Upper lobe of right lung (tissue), 1 donor: ENCODE data around the gene ZNF592. TPM values are rescaled to one million over a fixed set of nuclear protein-coding genes. Genes with fewer than 3 reads are reported as not detected.
"Not testable (repeated sequence)": the region's sequence is repeated elsewhere in the genome, so short reads cannot be mapped to it uniquely, and the experiment has no call there.

Experiments used
- ATAC-seq: fragments of 200-7000 bp; cut with Tn5 transposase; one replicate; pipeline ENCODE4 v1.9.1; 2020; ENCODE audit warnings: mild to moderate bottlenecking, moderate library complexity
- DNase-seq: peaks from one replicate; pipeline ENCODE4 v3.0.0-alpha.2; 2020
- H3K27ac ChIP-seq: fragments of 200-600 bp; one replicate; pipeline ENCODE4 v1.8.0; 2022
- H3K27me3 ChIP-seq: fragments of 200-600 bp; one replicate; pipeline ENCODE4 v1.8.0; 2022; ENCODE audit warnings: mild to moderate bottlenecking
- H3K36me3 ChIP-seq: fragments of 200-600 bp; one replicate; pipeline ENCODE4 v1.8.0; 2022
- H3K4me1 ChIP-seq: fragments of 200-600 bp; one replicate; pipeline ENCODE4 v1.8.0; 2022
- H3K4me3 ChIP-seq: fragments of 200-600 bp; one replicate; pipeline ENCODE4 v1.8.0; 2022; ENCODE audit warnings: mild to moderate bottlenecking
- H3K9me3 ChIP-seq: fragments of 200-600 bp; one replicate; pipeline ENCODE4 v1.8.0; 2022
- intact Hi-C: fragments of 100-400 bp; cut with DNase I; formaldehyde crosslinking; loops from one replicate; pipeline ENCODE4 v1.11.0; 2022
- total RNA-seq: library from RNA; stranded (reverse); fragmentation: NEBNext Ultra II Directional; extraction: Animal tissue kit (Norgen Biotek cat#: 25700); gene quantifications from one replicate; pipeline ENCODE4 v1.2.1, GENCODE V29; 2021
- TF ChIP-seq, protein P1 (sequence below): fragments of 200-600 bp; IDR thresholded peaks from one replicate; pipeline ENCODE4 v1.8.0; 2022; ENCODE audit warnings: antibody characterized with exemption
- donor health status: DM: no; HTN: yes; CAD: no; lungs with severe emphysema.

The ZNF592 gene
- total RNA-seq, 1 donor from 2014 or later: 33.3 TPM

DNA sequence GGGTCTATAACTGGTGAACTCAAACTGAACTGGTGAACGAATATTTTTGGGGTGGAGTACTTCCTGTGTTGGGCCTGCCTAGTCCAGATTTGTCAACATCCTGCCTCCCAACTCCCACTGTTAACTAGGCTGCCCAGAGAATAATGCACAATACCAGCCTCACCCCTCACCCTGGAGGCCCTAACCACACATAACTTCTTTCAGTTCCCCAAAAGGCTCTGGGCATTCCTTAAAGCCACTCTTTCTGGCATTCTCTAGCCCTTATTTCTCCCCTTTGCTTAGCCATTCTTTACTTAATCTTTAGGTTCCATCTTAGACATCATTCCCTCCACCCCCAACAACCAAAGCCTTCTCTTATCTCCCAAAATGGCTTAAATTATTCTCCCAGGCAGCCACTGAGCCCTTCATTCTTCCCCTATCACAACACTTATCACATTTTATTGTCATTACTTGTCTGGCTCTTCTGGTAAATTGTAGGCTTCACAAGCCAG is 23.3 kb upstream of the ZNF592 start:
- H3K4me1 ChIP-seq: peaks cover 13% of the 10 kb centered on the region
- no peaks in the 10 kb centered on the region for H3K9me3 ChIP-seq
- no peak overlapping the region for H3K4me3 ChIP-seq
- intact Hi-C loops: no loop called here
- TF ChIP-seq, protein P1, sequence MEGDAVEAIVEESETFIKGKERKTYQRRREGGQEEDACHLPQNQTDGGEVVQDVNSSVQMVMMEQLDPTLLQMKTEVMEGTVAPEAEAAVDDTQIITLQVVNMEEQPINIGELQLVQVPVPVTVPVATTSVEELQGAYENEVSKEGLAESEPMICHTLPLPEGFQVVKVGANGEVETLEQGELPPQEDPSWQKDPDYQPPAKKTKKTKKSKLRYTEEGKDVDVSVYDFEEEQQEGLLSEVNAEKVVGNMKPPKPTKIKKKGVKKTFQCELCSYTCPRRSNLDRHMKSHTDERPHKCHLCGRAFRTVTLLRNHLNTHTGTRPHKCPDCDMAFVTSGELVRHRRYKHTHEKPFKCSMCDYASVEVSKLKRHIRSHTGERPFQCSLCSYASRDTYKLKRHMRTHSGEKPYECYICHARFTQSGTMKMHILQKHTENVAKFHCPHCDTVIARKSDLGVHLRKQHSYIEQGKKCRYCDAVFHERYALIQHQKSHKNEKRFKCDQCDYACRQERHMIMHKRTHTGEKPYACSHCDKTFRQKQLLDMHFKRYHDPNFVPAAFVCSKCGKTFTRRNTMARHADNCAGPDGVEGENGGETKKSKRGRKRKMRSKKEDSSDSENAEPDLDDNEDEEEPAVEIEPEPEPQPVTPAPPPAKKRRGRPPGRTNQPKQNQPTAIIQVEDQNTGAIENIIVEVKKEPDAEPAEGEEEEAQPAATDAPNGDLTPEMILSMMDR: no peak
- DNase-seq (no peak), ATAC-seq (peak; percentile 94)
- H3K36me3 ChIP-seq: no peaks in the 10 kb centered on the region
- no peaks in the 10 kb centered on the region for H3K27me3 ChIP-seq
- peak overlapping the region; percentile 70 for H3K27ac ChIP-seq

DNA sequence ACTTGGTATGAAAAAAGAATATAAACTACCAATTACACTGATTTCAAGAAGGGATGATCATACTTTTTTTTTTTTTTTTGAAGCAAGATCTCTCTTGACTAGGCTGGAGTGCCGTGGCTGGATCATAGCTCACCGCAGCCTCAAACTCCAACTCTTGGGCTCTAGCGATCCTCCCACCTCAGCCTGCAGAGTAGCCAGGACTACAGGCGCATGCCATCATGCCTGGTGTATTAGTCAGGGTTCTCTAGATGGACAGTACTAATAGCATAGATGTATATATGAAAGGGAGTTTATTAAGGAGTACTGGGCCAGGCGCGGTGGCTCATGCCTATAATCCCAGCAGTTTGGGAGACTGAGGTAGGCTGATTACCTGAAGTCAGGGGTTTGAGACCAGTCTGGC is 21.0 kb upstream of the ZNF592 start:
- Histone ChIP-seq H3K27ac (no peak overlapping the region), H3K9me3 (no peaks in the 10 kb centered on the region), H3K4me3 (no peak overlapping the region), H3K36me3 (no peaks in the 10 kb centered on the region), H3K27me3 (no peaks in the 10 kb centered on the region), H3K4me1 (peaks cover 8% of the 10 kb centered on the region)
- ATAC-seq (no peak), DNase-seq (no peak)
- TF ChIP-seq, protein P1: no peak
- intact Hi-C loops: no loop called here

DNA sequence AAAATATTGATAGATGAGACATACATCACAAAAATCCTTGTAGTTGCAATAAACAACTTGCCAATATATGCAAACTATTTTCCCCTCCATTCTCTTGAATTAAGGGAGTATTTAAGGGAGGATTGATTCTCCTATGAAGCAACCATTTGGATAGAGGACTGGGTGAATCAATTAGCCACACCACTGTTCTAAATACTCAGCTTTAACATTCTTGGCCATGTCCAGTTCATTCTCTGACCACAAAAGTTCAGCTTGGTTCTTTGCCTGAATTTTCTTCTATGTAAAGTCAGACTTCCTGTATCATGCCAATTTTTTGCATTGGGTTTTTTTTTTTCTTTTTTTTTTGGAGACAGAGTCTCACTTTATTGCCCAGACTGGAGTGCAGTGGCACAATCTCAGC is 16.6 kb upstream of the ZNF592 start:
- ATAC-seq (no peak), DNase-seq (no peak)
- intact Hi-C loops: no loop called here
- Histone ChIP-seq H3K9me3 (no peaks in the 10 kb centered on the region), H3K27me3 (no peaks in the 10 kb centered on the region), H3K4me3 (no peak overlapping the region), H3K4me1 (peaks cover 7% of the 10 kb centered on the region), H3K27ac (no peak overlapping the region), H3K36me3 (no peaks in the 10 kb centered on the region)
- TF ChIP-seq, protein P1: no peak

GRCh38 chr15:84734794-84735479 is 13.5 kb upstream of the ZNF592 start:
- TF ChIP-seq, protein P1: no peak
- H3K4me3 ChIP-seq: peak overlapping the region; percentile 29
- peak overlapping the region; percentile 81 for H3K27ac ChIP-seq

DNA sequence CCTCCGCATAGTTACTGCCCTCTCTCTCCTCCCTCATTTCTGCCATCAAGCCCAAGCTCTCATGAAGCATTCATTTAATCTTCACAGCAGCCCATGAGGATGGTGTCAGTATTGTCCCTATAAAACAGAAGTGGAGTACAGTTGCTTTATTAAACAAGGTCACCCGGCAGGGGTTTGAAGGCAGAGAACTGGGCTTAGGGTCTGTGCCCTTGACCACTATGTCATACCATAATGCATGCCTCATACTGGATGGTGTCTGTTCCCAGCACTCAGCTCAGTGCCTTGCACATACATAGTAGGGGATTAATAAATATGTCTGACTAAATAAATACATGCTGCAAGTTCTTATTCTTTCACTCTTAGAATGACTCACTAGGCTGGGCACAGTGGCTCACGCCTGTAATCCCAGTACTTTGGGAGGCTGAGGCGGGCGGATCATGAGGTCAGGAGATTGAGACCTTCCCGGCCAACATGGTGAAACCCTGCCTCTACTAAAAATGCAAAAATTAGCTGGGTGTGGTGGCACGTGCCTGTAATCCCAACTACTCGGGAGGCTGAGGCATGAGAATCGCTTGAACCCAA is 12.8 kb upstream of the ZNF592 start:
- H3K4me1 ChIP-seq, DNase-seq, intact Hi-C loops, H3K36me3 ChIP-seq, H3K27me3 ChIP-seq, H3K9me3 ChIP-seq: not testable (repeated sequence)
- peak overlapping the region; percentile 81 for H3K27ac ChIP-seq
- ATAC-seq: peak; percentile 64
- H3K4me3 ChIP-seq: peak overlapping the region; percentile 29

More at GRCh38 chr15:84734794-84735479, 13.5 kb upstream of the ZNF592 start:
- ATAC-seq (peak; percentile 97), DNase-seq (peak; percentile 78)
- intact Hi-C loops: no loop called here
- H3K9me3 ChIP-seq: no peaks in the 10 kb centered on the region
- H3K36me3 ChIP-seq: no peaks in the 10 kb centered on the region
- peaks cover 7% of the 10 kb centered on the region for H3K4me1 ChIP-seq
- no peaks in the 10 kb centered on the region for H3K27me3 ChIP-seq

DNA sequence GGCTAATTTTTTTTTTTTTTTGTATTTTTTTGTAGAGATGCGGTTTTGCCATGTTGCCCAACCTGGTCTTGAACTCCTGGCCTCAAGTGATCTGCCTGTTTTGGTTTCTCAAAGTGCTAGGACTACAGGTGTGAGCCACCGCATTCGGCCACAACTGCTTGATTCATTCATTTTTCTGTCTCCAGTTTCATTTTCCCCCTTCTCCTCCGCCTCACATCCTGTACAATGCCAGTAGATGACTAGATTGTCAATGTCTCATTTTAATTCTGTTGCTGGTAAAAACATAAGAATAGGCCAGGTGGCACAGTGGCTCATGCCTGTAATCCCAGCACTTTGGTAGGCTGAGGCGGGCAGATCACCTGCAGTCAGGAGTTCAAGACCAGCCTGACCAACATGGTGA is 12.0 kb upstream of the ZNF592 start:
- no peak overlapping the region for H3K27ac ChIP-seq
- TF ChIP-seq, protein P1: no peak
- ATAC-seq: no peak

More for the DNA sequence above, 12.0 kb upstream of the ZNF592 start:
- no peaks in the 10 kb centered on the region for H3K36me3 ChIP-seq
- intact Hi-C loops: no loop called here
- H3K4me1 ChIP-seq: peaks cover 7% of the 10 kb centered on the region
- H3K4me3 ChIP-seq: no peak overlapping the region
- H3K27me3 ChIP-seq: no peaks in the 10 kb centered on the region
- H3K9me3 ChIP-seq: no peaks in the 10 kb centered on the region
- no peak for DNase-seq
